Brain pericyte (primary cell): ENCODE measurements around the gene MAPKAPK3.
"Not testable (repeated sequence)": the region's sequence is repeated elsewhere in the genome, so short reads cannot be mapped to it uniquely, and the experiment has no call there.

Experiments
- DNase-seq: peaks from one replicate; pipeline ENCODE4 v3.0.0-alpha.2; 2012; ENCODE audit warnings: low read depth, low spot score

Gene MAPKAPK3

DNA sequence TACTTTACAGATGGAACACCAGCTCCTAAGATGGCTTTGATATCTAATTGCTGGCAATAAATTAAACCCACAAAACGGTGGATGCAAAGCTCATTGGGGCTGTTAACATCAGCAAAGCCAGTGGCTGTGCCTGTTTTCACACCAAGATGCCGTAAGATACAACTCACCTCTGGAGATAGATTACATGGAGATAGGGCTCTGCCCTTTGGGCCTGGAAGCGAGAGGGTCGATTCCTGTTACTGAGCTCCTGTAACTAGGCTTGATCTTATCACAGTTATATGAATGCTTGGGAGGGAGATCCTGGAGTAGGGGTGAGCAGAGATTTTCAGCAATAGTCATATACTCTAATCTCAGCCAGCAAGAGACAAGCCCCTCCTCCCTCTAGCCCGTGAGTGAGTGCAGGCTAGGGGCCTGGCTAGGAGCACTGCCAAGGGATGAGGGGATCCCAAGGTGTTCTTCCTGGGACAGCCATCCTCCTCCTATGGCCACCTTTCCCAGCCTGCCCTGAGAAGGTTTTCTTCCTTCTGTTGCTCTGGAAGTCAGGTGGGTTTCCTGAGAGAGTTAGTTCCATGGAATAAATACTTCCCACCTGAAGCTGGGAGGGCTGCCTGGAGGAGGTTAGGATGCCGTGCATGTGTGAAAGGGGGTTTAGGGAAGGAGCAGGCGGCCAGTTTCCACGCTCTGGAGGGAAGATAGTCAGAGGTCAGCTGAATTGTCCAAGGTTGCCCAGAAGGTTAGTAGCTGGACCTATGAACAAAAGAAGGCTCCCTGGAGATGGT is 39.7 kb downstream of the MAPKAPK3 start:
- no peak for DNase-seq

DNA sequence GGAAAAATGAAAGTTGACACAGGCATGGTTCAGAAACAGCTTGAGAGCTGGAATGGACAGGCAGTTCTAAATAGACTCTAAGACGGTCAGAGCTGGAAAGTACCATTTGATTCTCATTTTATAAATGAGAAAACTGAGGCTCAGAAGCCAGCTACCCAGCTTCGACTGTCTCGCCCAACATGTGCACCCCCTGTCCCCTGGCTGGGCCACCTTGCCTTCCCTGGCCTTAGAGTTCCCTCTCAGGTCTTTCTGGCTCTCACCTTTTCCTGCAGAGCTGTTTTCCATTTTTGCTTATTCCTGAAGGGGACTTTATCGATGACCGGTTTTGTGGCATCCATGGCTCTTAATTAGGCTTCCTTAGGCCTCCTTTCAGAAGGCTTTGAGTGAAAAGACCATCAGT is 40.5 kb downstream of the MAPKAPK3 start:
- DNase-seq = no peak

DNA sequence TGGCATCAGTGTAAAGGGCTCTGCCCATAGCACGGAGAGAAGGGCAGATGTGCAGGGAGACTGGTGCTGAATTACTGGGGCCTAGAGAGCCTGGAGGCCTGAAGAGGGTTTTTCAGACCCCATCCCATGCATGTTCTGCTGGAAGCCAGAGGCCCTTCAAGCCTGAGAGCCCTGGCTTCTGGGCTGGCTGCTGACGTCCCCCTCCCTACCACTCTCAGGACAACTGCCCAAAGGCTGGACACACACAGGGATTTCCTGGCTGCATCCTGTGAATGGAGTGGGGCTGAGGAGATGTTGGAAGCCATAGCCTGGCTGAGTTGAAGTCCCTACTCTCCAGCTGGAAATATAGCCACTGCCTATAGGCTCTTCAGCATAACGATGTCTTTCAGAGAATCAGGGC is 40.9 kb downstream of the MAPKAPK3 start:
- DNase-seq = no peak

DNA sequence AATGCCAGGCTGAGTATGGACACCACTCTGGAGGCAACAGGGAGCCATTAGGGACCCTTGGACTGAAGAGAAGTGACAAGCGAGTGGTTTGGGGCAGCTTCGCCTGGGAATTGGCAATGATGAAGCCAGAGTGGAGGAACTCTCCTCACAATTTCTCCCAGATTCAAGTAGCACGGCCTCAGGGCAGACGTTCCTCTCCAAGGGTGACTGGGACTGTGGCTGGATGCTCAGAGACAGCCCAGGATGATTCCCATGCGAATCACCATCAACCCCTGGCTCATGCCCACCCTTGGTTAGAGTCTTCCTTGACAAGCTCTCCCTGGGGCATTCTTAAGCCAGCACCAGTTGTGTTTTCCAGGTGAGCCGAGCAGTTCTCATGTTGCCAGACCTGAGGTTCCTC is 41.5 kb downstream of the MAPKAPK3 start:
- DNase-seq = no peak

DNA sequence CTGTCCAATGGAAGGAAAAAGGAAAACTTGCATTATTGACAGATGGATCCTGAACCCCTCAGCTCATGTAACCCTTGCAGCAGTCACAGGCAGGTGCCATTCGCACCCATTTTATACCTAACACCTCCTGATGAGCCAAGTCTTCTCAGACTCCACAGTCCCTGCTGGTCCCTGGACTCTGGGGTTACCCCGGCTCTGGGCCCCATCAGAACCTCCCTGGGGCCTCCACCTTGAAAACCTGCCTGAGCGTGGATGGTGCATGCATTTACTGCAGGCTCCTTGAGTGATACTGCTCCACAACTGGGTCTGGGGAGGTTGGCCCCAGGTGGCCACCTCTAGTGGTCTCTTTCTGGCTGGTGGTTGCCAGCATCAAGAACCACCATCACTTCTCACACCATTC is 41.9 kb downstream of the MAPKAPK3 start:
- no peak for DNase-seq

GRCh38 chr3:50660386-50660785 is 43.4 kb downstream of the MAPKAPK3 start:
- DNase-seq = no peak

DNA sequence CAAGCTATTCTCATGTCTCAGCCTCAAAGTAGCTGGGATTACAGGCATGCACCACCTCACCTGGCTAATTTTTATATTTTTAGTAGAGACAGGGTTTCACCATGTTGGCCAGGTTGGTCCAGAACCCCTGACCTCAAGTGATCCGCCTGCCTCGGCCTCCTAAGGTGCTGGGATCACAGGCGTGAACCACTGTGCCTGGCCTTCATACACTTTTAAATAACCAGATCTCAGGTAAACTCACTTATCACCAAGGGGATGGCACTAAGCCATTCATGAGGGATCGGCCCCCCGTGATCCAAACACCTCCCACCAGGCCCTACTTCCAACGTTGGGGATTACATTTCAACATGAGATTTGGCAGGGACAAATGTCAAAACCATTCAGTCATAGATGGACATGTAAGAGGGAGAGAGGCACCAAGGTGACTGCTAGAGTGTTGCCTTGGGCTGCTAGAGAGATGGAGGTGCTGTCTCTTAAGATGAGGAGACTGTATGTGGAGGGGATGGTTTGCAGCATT is 44.4 kb downstream of the MAPKAPK3 start:
- DNase-seq = no peak

DNA sequence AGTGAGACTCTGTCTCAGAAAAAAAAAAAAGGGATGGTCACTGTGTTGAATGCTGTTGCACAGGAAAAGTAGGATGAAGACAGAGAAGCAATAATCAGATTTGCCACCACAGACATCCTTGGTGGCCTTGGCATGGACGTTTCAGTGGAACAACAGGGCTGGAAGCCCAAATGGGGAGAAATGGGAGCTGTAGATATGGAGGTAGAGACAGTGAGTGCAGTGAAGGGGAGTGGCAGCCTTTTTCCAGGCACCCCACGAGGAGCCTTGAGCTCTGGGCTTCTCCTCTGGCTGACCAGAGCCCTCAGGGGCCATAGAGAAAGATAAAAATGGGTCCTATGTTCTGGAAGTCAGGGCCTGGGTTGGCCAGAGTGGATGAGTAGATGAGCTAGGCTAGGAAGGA is 45.5 kb downstream of the MAPKAPK3 start:
- no peak for DNase-seq

DNA sequence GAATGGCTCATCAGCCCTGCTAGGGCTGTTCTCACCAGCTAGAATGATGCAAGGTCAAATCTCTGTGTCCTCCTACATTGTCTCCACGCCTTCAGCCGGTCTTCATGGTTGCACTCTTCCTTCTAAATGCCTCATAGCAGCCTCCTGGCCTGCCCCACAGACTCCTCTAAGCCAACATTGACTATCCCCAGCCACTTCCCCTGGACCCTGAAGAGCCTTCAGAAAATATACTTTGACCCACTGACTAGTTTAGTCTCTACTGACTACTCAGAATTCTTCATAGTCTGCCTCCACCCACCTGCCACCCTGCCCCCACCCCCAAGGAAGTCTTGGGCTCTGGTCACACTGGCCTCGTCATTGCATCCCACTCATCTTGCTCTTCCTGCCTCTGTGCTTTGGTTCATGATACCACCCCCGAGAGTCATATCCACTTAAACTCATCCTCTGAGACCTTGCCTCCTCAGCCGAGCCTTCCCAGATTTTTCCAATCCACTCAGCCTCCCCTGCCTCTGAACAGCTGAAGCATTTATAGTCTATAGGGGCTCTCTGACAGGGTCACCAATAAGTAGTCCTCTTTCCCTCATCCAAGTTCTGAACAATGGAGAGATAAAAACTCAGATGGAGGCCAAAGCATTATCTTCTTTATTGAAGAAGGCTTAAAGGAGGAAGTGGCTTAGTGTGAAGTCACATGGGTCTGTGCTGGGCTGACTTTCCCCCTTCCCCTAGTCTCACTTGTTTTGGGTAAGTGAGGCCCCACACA is 48.3 kb downstream of the MAPKAPK3 start:
- DNase-seq = no peak

DNA sequence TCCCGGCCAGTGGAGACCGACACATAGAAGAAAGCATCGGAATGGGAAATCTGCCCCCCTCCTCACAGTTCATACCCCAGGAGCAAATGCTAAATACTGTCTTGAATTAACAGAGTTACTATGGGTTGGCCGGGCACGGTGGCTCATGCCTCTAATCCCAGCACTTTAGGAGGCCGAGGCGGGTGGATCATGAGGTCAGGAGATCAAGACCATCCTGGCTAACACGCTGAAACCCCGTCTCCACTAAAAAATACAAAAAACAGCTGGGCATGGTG is 48.8 kb downstream of the MAPKAPK3 start:
- DNase-seq = not testable (repeated sequence)

- DNase-seq = no peak
Observed at GRCh38 chr3:50666837-50667236, 49.9 kb downstream of the MAPKAPK3 start.

DNA sequence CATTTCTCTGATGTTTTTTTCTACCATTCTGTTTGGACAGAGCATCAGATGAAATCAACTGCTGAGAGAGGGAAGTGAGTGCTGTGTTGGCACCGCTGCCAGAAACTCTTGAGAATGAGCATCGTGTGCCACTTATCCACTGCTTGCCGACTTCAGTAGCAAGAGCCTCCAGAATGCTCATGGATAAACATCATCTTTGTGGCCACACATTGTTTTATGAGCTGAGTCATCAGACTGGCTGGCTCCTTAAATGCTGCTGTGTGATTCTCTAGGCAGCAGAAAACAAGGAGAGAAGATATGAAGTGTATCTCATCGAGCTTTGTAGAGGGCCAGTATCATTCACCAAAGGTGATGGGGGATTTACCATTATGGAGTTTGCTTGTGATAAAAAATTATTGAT is 54.4 kb downstream of the MAPKAPK3 start:
- no peak for DNase-seq

- DNase-seq = no peak
Observed at GRCh38 chr3:50672656-50673055, 55.7 kb downstream of the MAPKAPK3 start.

DNA sequence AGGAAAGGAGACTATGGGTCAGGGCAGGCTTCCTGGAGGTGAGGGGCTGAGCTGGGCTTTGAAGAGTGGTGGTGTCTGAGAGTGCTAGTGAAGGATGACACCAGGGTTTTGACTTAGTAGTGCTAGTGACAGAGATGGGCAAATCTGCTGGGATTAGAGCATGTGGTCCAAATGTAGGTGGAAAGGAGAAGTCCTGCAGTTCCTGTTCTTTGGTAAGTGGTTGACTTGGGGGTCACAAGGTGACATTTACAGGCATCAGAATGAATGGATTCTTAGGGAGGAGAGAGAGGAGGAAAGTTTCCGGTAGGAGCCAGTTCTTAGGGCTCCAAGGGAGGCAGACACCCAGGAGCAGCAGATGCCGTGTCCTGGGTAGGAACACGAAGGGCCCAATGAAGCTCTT is 57.0 kb downstream of the MAPKAPK3 start:
- no peak for DNase-seq

DNA sequence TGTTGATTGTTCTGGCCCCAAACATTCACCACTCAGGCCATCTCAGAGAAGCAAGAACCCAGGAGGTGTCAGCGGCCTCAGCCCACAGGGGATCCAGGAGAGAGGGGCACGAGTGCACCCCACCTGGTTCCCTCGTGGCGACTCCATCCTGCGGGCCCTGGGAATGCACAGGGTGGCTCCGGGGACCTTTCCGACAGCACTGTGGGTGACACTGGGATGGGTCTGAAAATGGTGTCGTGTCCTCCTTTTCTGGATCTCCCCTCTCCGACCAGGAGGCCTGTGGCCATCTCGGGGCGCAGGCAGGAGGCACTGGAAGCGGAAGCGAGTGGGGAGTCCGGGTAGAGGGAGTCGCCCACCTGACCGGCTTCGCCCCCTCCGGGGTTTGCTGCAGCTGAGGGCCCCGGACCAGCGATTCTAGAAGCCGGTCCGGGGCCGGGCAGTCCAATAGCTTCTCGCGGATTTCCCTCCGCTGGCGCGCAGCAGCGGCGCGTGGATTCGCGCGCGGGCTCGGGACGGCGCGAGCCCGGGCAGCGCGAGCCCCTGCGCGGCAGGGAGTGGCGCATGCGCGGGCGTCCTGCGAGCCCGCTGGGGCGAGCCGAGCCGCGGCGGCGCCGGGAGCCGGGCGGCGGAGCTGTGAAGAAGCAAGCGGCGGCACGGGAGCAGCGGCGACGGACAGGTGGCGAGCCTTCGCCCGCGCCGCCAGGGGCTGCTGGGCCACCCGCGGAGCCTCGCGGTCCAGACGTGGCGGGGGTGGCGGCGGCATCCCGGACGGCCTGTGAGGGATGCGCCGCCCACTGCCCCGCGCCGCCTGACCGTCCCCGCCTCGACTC is 57.6 kb downstream of the MAPKAPK3 start, which contains the start of gene DOCK3:
Gene DOCK3 (plus strand): TSS at position 579 of the 830 bp plus-strand sequence. CDS start 337 bp downstream, outside the sequence.
- DNase-seq = no peak

DNA sequence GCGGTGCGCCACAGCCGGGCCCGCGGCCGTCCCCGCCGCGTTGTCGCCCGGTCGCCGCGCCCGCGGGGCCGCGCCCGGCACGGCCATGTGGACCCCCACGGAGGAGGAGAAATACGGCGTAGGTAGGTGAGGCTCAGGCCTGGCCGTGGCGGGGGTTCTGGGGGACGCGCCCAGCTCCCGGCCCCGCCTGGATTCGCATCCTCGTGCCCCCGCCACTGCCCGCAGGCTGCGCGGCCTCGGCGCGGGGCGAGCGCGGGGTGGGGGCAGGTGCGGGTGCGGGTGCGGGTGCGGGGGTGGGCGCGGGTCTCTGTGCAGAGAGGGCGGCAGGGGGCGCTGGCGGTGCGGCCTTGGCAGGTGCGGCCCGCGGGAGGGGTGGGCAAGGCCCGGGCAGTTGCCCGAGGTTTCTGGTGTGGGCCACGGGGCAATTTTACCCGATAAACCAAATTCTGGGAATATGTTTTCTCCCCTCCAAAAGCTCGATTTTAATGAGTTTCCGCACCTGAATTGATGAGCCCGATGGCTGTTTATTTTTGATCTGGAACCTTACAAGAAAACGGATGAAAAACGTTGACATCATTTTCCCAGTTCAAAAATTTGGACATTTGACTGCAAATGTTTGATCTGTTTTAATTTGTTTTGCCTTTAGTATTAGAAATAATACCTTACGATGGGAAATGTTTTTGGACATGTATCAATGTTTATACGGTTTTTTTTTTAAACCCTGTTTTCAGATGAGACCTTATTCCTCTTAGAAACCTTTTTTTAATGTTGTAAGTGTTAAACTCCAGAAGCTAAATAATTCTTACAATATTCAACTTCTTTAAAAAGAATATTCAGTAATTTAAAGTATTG is 58.5 kb downstream of the MAPKAPK3 start:
- no peak for DNase-seq

- no peak for DNase-seq
Observed at GRCh38 chr3:50676031-50676705, 59.2 kb downstream of the MAPKAPK3 start.

DNA sequence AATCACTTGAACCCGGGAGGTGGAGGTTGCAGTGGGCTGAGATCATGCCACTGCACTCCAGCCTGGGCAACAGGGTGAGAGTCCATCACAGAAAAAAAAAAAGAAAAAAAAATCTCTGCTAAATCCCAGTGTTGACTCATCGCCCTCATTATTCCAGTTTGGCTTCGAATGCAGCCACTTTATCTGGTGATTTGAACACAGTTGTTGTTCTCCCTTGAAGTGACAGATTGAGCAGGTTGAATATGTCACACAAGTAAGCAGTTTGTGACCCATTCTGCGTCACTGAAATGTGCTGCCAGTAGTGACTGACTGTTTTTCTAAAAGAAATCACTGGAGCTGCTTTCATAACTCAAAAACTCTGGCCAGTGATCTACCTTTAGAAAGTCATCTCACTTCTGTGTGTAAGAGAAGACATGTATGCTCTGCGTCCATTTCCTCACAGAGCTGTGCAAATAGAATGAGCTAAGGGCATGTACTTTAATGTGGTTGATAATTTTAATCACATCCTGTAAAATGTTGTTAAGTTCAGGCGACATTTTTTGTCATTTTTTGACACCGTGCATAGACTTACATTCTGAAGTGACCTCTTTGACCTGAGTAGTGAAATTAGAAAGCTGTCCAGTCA is 70.3 kb downstream of the MAPKAPK3 start:
- DNase-seq = no peak

DNA sequence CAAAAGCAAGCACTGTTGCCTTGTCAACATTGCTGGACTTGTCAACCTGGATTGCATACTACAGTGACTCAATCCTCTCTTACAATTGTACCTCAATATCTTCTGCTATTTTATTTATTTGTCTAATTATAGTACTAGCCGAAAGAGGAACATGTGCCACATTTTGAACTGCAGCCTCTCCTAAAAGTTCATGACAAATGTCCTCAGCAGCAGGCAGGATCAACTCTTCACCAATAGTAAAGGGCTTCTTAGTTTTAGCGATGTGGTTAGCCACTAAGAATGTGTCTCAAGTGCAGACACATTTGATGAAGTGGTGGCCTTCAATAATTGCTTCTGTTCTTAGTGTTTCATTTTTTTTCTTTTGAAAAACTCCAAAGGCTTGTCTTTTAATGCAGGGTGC is 71.0 kb downstream of the MAPKAPK3 start:
- DNase-seq = no peak

DNA sequence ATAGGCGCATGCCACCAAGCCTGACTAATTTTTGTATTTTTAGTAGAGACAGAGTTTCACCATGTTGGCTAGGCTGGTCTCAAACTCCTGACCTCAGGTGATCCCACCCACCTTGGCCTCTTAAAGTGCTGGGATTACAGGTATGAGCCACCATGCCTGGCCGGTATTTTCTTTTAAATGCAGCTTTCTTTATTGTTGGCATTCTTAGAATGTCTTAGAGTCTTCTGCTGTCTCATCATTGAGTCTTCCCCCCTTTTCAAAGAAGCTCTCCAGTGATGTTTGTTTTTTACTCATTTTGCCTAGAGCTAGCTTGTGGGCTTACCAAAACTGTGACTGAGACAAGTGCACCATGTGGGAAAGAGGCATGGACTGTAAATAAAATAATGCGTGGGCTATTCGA is 71.7 kb downstream of the MAPKAPK3 start:
- DNase-seq = not testable (repeated sequence)
